WTC11 (cell line): ENCODE measurements around the gene SLC10A4. TPM values are rescaled to one million over a fixed set of nuclear protein-coding genes. Genes with fewer than 3 reads are reported as not detected.

Experiments
- CBFB ChIP-seq: sonication (generic); formaldehyde crosslinking; IDR thresholded peaks from 2 replicates; pipeline ENCODE4 v1.8.1; 2022; ENCODE audit warnings: mild to moderate bottlenecking, low read depth, missing genetic modification reagents
- CREM ChIP-seq: sonication (generic); formaldehyde crosslinking; IDR thresholded peaks from 2 replicates; pipeline ENCODE4 v1.8.1; 2022; ENCODE audit warnings: mild to moderate bottlenecking, missing genetic modification reagents, moderate library complexity
- E2F4 ChIP-seq: sonication (generic); formaldehyde crosslinking; IDR thresholded peaks from 2 replicates; pipeline ENCODE4 v1.8.1; 2022; ENCODE audit warnings: low read depth, mild to moderate bottlenecking, moderate library complexity, missing genetic modification reagents, borderline replicate concordance
- E2F5 ChIP-seq: sonication (generic); formaldehyde crosslinking; IDR thresholded peaks from 2 replicates; pipeline ENCODE4 v1.8.1; 2022; ENCODE audit warnings: mild to moderate bottlenecking, moderate library complexity, missing genetic modification reagents
- ELF4 ChIP-seq: sonication (generic); formaldehyde crosslinking; IDR thresholded peaks from 2 replicates; pipeline ENCODE4 v1.8.1; 2022; ENCODE audit warnings: low read depth, mild to moderate bottlenecking, moderate library complexity, missing genetic modification reagents
- FOXK1 ChIP-seq: sonication (generic); formaldehyde crosslinking; IDR thresholded peaks from 2 replicates; pipeline ENCODE4 v1.8.0; 2022; ENCODE audit warnings: mild to moderate bottlenecking, moderate library complexity, missing genetic modification reagents
- GABPB1 ChIP-seq: sonication (generic); formaldehyde crosslinking; IDR thresholded peaks from 2 replicates; pipeline ENCODE4 v1.8.1; 2023; ENCODE audit warnings: mild to moderate bottlenecking, missing genetic modification reagents
- GRHL2 ChIP-seq: fragments of 250-450 bp; sonication (Bioruptor Pico); IDR thresholded peaks from 2 replicates; pipeline ENCODE4 v1.8.0; 2022; ENCODE audit warnings: mild to moderate bottlenecking, moderate library complexity; ENCODE audit not compliant: insufficient replicate concordance, severe bottlenecking
- IRF1 ChIP-seq: sonication (generic); formaldehyde crosslinking; IDR thresholded peaks from 2 replicates; pipeline ENCODE4 v1.8.0; 2023; ENCODE audit warnings: missing genetic modification reagents
- KAT7 ChIP-seq: sonication (generic); formaldehyde crosslinking; IDR thresholded peaks from 2 replicates; pipeline ENCODE4 v1.8.1; 2023; ENCODE audit warnings: missing genetic modification reagents, mild to moderate bottlenecking, borderline replicate concordance
- NFATC4 ChIP-seq: fragments of 250-450 bp; sonication (Bioruptor Pico); IDR thresholded peaks from 2 replicates; pipeline ENCODE4 v1.9.0; 2021; ENCODE audit warnings: mild to moderate bottlenecking
- PRRX2 ChIP-seq: fragments of 250-450 bp; sonication (Bioruptor Pico); IDR thresholded peaks from 2 replicates; pipeline ENCODE4 v1.8.0; 2021; ENCODE audit warnings: mild to moderate bottlenecking
- SMAD4 ChIP-seq: sonication (generic); formaldehyde crosslinking; IDR thresholded peaks from 2 replicates; pipeline ENCODE4 v1.8.0; 2022; ENCODE audit warnings: mild to moderate bottlenecking, missing genetic modification reagents
- STAT6 ChIP-seq: sonication (generic); formaldehyde crosslinking; conservative IDR thresholded peaks from 2 replicates; pipeline ENCODE4 v1.8.1; 2023; ENCODE audit warnings: mild to moderate bottlenecking, low read depth, missing genetic modification reagents, moderate library complexity
- ZNF232 ChIP-seq: sonication (generic); formaldehyde crosslinking; IDR thresholded peaks from 2 replicates; pipeline ENCODE4 v1.8.0; 2022; ENCODE audit warnings: mild to moderate bottlenecking, missing genetic modification reagents
- total RNA-seq: library from RNA; stranded (reverse); gene quantifications from 3 replicates; pipeline ENCODE4 v1.2.3, GENCODE V29; 2021
- TF ChIP-seq, protein P1 (sequence below): fragments of 250-450 bp; sonication (Bioruptor Pico); IDR thresholded peaks from 2 replicates; pipeline ENCODE4 v2.1.2; 2022; ENCODE audit warnings: mild to moderate bottlenecking, moderate library complexity
- TF ChIP-seq, protein P2 (sequence below): sonication (generic); formaldehyde crosslinking; IDR thresholded peaks from 2 replicates; pipeline ENCODE4 v1.8.0; 2023; ENCODE audit warnings: mild to moderate bottlenecking, missing genetic modification reagents
- TF ChIP-seq, protein P3 (sequence below): sonication (generic); formaldehyde crosslinking; IDR thresholded peaks from 2 replicates; pipeline ENCODE4 v1.8.1; 2022; ENCODE audit warnings: missing genetic modification reagents, borderline replicate concordance
- TF ChIP-seq, protein P4 (sequence below): fragments of 250-450 bp; sonication (Bioruptor Pico); IDR thresholded peaks from 2 replicates; pipeline ENCODE4 v1.9.0; 2021; ENCODE audit warnings: moderate library complexity, mild to moderate bottlenecking, inconsistent platforms, borderline replicate concordance
- TF ChIP-seq, protein P5 (sequence below): sonication (generic); formaldehyde crosslinking; conservative IDR thresholded peaks from 2 replicates; pipeline ENCODE4 v1.8.1; 2022; ENCODE audit warnings: mild to moderate bottlenecking, missing genetic modification reagents

The SLC10A4 gene
- total RNA-seq, 1 experiment from 2014 or later, result 3.0 TPM

DNA sequence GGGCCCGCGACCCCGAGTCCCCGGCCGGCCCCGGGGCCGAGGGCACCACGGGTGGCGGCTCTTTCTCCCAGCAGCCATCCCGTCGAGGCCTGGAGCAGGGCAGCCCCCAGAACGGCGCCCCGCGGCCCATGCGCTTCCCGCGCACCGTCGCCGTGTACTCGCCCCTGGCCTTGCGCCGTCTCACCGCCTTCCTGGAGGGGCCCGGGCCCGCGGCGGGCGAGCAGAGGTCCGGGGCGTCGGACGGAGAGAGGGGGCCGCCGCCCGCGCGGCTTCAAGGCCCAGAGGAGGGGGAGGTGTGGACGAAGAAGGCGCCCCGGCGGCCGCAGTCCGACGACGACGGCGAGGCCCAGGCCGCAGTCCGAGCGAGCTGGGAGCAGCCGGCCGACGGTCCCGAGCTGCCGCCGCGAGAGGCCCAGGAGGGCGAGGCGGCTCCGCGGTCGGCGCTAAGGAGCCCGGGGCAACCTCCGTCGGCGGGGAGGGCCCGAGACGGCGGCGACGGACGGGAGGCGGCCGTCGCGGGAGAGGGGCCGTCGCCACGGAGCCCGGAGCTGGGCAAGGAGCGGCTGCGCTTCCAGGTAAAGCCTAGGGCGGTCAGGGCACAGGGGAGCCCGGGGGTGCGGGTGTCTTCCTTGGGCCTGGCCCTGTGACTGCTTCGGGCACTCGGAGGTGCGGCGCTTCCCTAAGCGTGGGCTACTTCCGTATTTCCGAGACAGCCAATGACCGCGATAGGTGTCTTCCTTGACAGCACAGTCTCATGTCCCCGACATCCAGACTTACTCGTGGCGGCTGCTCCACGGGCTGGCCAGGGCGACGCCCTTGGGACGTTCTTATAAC lies 7.8 kb downstream of the SLC10A4 start (continued):
- TF ChIP-seq, protein P1, sequence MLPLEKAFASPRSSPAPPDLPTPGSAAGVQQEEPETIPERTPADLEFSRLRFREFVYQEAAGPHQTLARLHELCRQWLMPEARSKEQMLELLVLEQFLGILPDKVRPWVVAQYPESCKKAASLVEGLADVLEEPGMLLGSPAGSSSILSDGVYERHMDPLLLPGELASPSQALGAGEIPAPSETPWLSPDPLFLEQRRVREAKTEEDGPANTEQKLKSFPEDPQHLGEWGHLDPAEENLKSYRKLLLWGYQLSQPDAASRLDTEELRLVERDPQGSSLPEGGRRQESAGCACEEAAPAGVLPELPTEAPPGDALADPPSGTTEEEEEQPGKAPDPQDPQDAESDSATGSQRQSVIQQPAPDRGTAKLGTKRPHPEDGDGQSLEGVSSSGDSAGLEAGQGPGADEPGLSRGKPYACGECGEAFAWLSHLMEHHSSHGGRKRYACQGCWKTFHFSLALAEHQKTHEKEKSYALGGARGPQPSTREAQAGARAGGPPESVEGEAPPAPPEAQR, result no peak
- TF ChIP-seq CREM (CRISPR knock-in tag) (no peak), KAT7 (CRISPR knock-in tag) (no peak), ELF4 (CRISPR knock-in tag) (no peak), NFATC4 (no peak), PRRX2 (CRISPR knock-in tag) (no peak), CBFB (CRISPR knock-in tag) (no peak), SMAD4 (CRISPR knock-in tag) (no peak), E2F4 (CRISPR knock-in tag) (peak; percentile 78), STAT6 (no peak), IRF1 (CRISPR knock-in tag) (no peak), GRHL2 (CRISPR knock-in tag) (no peak), ZNF232 (no peak), E2F5 (CRISPR knock-in tag) (0 out of 2 replicates have a peak, but pooled peaks have one; percentile 20), GABPB1 (CRISPR knock-in tag) (no peak), FOXK1 (CRISPR knock-in tag) (no peak)
- TF ChIP-seq, protein P2, sequence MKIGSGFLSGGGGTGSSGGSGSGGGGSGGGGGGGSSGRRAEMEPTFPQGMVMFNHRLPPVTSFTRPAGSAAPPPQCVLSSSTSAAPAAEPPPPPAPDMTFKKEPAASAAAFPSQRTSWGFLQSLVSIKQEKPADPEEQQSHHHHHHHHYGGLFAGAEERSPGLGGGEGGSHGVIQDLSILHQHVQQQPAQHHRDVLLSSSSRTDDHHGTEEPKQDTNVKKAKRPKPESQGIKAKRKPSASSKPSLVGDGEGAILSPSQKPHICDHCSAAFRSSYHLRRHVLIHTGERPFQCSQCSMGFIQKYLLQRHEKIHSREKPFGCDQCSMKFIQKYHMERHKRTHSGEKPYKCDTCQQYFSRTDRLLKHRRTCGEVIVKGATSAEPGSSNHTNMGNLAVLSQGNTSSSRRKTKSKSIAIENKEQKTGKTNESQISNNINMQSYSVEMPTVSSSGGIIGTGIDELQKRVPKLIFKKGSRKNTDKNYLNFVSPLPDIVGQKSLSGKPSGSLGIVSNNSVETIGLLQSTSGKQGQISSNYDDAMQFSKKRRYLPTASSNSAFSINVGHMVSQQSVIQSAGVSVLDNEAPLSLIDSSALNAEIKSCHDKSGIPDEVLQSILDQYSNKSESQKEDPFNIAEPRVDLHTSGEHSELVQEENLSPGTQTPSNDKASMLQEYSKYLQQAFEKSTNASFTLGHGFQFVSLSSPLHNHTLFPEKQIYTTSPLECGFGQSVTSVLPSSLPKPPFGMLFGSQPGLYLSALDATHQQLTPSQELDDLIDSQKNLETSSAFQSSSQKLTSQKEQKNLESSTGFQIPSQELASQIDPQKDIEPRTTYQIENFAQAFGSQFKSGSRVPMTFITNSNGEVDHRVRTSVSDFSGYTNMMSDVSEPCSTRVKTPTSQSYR (CRISPR knock-in tag), result no peak
- TF ChIP-seq, protein P3, sequence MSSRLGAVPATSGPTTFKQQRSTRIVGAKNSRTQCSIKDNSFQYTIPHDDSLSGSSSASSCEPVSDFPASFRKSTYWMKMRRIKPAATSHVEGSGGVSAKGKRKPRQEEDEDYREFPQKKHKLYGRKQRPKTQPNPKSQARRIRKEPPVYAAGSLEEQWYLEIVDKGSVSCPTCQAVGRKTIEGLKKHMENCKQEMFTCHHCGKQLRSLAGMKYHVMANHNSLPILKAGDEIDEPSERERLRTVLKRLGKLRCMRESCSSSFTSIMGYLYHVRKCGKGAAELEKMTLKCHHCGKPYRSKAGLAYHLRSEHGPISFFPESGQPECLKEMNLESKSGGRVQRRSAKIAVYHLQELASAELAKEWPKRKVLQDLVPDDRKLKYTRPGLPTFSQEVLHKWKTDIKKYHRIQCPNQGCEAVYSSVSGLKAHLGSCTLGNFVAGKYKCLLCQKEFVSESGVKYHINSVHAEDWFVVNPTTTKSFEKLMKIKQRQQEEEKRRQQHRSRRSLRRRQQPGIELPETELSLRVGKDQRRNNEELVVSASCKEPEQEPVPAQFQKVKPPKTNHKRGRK (CRISPR knock-in tag), result no peak
- TF ChIP-seq, protein P4, sequence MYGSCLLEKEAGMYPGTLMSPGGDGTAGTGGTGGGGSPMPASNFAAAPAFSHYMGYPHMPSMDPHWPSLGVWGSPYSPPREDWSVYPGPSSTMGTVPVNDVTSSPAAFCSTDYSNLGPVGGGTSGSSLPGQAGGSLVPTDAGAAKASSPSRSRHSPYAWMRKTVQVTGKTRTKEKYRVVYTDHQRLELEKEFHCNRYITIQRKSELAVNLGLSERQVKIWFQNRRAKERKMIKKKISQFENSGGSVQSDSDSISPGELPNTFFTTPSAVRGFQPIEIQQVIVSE (CRISPR knock-in tag), result no peak
- TF ChIP-seq, protein P5, sequence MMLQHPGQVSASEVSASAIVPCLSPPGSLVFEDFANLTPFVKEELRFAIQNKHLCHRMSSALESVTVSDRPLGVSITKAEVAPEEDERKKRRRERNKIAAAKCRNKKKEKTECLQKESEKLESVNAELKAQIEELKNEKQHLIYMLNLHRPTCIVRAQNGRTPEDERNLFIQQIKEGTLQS, result no peak
- TF ChIP-seq, all 79 proteins: peak for 8
